BLaER1 (cell line): ENCODE measurements around the gene GNB1L.

Source experiments
- H3K27ac ChIP-seq: shearing (Covaris generic); formaldehyde crosslinking; 2 replicates; pipeline ENCODE4 v1.8.1; 2022
- H3K27me3 ChIP-seq: shearing (Covaris generic); formaldehyde crosslinking; 2 replicates; pipeline ENCODE4 v1.8.1; 2022
- H3K36me3 ChIP-seq: shearing (Covaris generic); formaldehyde crosslinking; 2 replicates; pipeline ENCODE4 v1.8.1; 2022
- H3K4me1 ChIP-seq: shearing (Covaris generic); formaldehyde crosslinking; 2 replicates; pipeline ENCODE4 v1.8.1; 2022
- H3K4me2 ChIP-seq: shearing (Covaris generic); formaldehyde crosslinking; 2 replicates; pipeline ENCODE4 v1.8.1; 2022
- H3K4me3 ChIP-seq: shearing (Covaris generic); formaldehyde crosslinking; 2 replicates; pipeline ENCODE4 v1.8.1; 2022
- H3K9ac ChIP-seq: shearing (Covaris generic); formaldehyde crosslinking; 2 replicates; pipeline ENCODE4 v1.8.1; 2022
- H3K9me3 ChIP-seq: shearing (Covaris generic); formaldehyde crosslinking; 2 replicates; pipeline ENCODE4 v1.8.1; 2022
- H4K20me1 ChIP-seq: shearing (Covaris generic); formaldehyde crosslinking; 2 replicates; pipeline ENCODE4 v1.8.1; 2022
- Cebpa-rat ChIP-seq: shearing (Covaris generic); IDR thresholded peaks from 2 replicates; pipeline ENCODE4 v1.8.1; 2022

The GNB1L gene

GRCh38 chr22:19847345-19847632 lies 7.4 kb downstream of the GNB1L start:
- Histone ChIP-seq H3K36me3 (peaks cover 54% of the 10 kb centered on the region), H3K27ac (0 out of 2 replicates have a peak overlapping the region, but pooled peaks have one; percentile 2), H3K4me1 (peaks cover 63% of the 10 kb centered on the region), H3K27me3 (no peaks in the 10 kb centered on the region), H3K9me3 (no peaks in the 10 kb centered on the region), H3K4me3 (no peak overlapping the region), H4K20me1 (peaks cover 100% of the 10 kb centered on the region), H3K9ac (no peak overlapping the region), H3K4me2 (no peak overlapping the region)
- no peak for TF ChIP-seq Cebpa-rat

GRCh38 chr22:19846620-19847344 lies 7.9 kb downstream of the GNB1L start:
- H4K20me1 ChIP-seq, result peaks cover 100% of the 10 kb centered on the region
- H3K36me3 ChIP-seq, result peaks cover 49% of the 10 kb centered on the region
- no peaks in the 10 kb centered on the region for H3K9me3 ChIP-seq
- peak overlapping the region; percentile 81; the same call in 1 of the 2 replicates for H3K4me2 ChIP-seq
- peak overlapping the region; percentile 18; the same call in 1 of the 2 replicates for H3K27ac ChIP-seq
- no peak overlapping the region for H3K9ac ChIP-seq
- H3K4me1 ChIP-seq, result peaks cover 66% of the 10 kb centered on the region
- no peaks in the 10 kb centered on the region for H3K27me3 ChIP-seq
- no peak overlapping the region for H3K4me3 ChIP-seq
- TF ChIP-seq Cebpa-rat, result no peak

- H3K9ac ChIP-seq, result peak overlapping the region; percentile 56
- peaks cover 71% of the 10 kb centered on the region for H3K4me1 ChIP-seq
- no peak for TF ChIP-seq Cebpa-rat
- no peaks in the 10 kb centered on the region for H3K9me3 ChIP-seq
- peaks cover 33% of the 10 kb centered on the region for H3K36me3 ChIP-seq
- peaks cover 99% of the 10 kb centered on the region for H4K20me1 ChIP-seq
- peak overlapping the region; percentile 81 for H3K4me2 ChIP-seq
- peak overlapping the region; percentile 74 for H3K27ac ChIP-seq
- H3K4me3 ChIP-seq, result peak overlapping the region; percentile 42
- no peaks in the 10 kb centered on the region for H3K27me3 ChIP-seq
Observed at GRCh38 chr22:19845054-19845722, 9.5 kb downstream of the GNB1L start.

GRCh38 chr22:19844377-19845053 lies 10.2 kb downstream of the GNB1L start:
- H3K36me3 ChIP-seq, result peaks cover 26% of the 10 kb centered on the region
- H3K27me3 ChIP-seq, result no peaks in the 10 kb centered on the region
- H4K20me1 ChIP-seq, result peaks cover 94% of the 10 kb centered on the region
- H3K4me3 ChIP-seq, result peak overlapping the region; percentile 42
- peaks cover 71% of the 10 kb centered on the region for H3K4me1 ChIP-seq
- H3K9me3 ChIP-seq, result no peaks in the 10 kb centered on the region
- H3K9ac ChIP-seq, result peak overlapping the region; percentile 56
- no peak for TF ChIP-seq Cebpa-rat
- H3K27ac ChIP-seq, result peak overlapping the region; percentile 74
- H3K4me2 ChIP-seq, result peak overlapping the region; percentile 81

- Histone ChIP-seq H3K4me3 (peak overlapping the region; percentile 42; the same call in 1 of the 2 replicates), H4K20me1 (peaks cover 88% of the 10 kb centered on the region), H3K4me2 (peak overlapping the region; percentile 81), H3K36me3 (peaks cover 23% of the 10 kb centered on the region), H3K4me1 (peaks cover 71% of the 10 kb centered on the region), H3K9me3 (no peaks in the 10 kb centered on the region), H3K9ac (peak overlapping the region; percentile 56), H3K27ac (peak overlapping the region; percentile 74), H3K27me3 (no peaks in the 10 kb centered on the region)
- no peak for TF ChIP-seq Cebpa-rat
Observed at GRCh38 chr22:19843857-19844376, 10.8 kb downstream of the GNB1L start.

GRCh38 chr22:19843107-19843856 lies 11.4 kb downstream of the GNB1L start:
- H3K36me3 ChIP-seq, result peaks cover 16% of the 10 kb centered on the region
- H3K9ac ChIP-seq, result no peak overlapping the region
- H3K4me2 ChIP-seq, result peak overlapping the region; percentile 81
- H3K27ac ChIP-seq, result peak overlapping the region; percentile 74
- no peak overlapping the region for H3K4me3 ChIP-seq
- H4K20me1 ChIP-seq, result peaks cover 82% of the 10 kb centered on the region
- H3K27me3 ChIP-seq, result no peaks in the 10 kb centered on the region
- no peaks in the 10 kb centered on the region for H3K9me3 ChIP-seq
- H3K4me1 ChIP-seq, result peaks cover 64% of the 10 kb centered on the region
- no peak for TF ChIP-seq Cebpa-rat

GRCh38 chr22:19842393-19843106 lies 12.1 kb downstream of the GNB1L start:
- TF ChIP-seq Cebpa-rat, result no peak
- Histone ChIP-seq H4K20me1 (peaks cover 79% of the 10 kb centered on the region), H3K4me3 (no peak overlapping the region), H3K4me2 (peak overlapping the region; percentile 58), H3K36me3 (peaks cover 14% of the 10 kb centered on the region), H3K27me3 (no peaks in the 10 kb centered on the region), H3K4me1 (peaks cover 61% of the 10 kb centered on the region), H3K9ac (no peak overlapping the region), H3K9me3 (no peaks in the 10 kb centered on the region), H3K27ac (peak overlapping the region; percentile 33; the same call in 1 of the 2 replicates)

GRCh38 chr22:19841641-19842392 lies 12.9 kb downstream of the GNB1L start:
- H3K36me3 ChIP-seq, result peaks cover 6% of the 10 kb centered on the region; the same call in 1 of the 2 replicates
- TF ChIP-seq Cebpa-rat, result no peak
- peak overlapping the region; percentile 33; the same call in 1 of the 2 replicates for H3K27ac ChIP-seq
- H3K9me3 ChIP-seq, result no peaks in the 10 kb centered on the region
- H3K27me3 ChIP-seq, result no peaks in the 10 kb centered on the region
- H3K9ac ChIP-seq, result no peak overlapping the region
- H3K4me3 ChIP-seq, result no peak overlapping the region
- H4K20me1 ChIP-seq, result peaks cover 74% of the 10 kb centered on the region
- peaks cover 55% of the 10 kb centered on the region for H3K4me1 ChIP-seq
- peak overlapping the region; percentile 58 for H3K4me2 ChIP-seq
